GM06990 (cell line): ENCODE results near the gene SYT2.

Experiments
- DNase-seq: peaks from one replicate; pipeline ENCODE4 v3.0.0-alpha.2; 2011; ENCODE audit not compliant: insufficient read length; ENCODE audit errors: extremely low read depth
- H3K27me3 ChIP-seq: replicated peaks from 2 replicates; pipeline ENCODE4 v1.6.0; 2011; ENCODE audit warnings: low read length; ENCODE audit not compliant: control insufficient read depth, insufficient read depth
- H3K36me3 ChIP-seq: 2 replicates; pipeline ENCODE4 v1.5.1; 2011; ENCODE audit warnings: low read length; ENCODE audit not compliant: control insufficient read depth, insufficient read depth
- H3K4me3 ChIP-seq: replicated peaks from 2 replicates; pipeline ENCODE4 v1.5.1; 2011; ENCODE audit warnings: low read depth, mild to moderate bottlenecking, control low read depth, low read length
- TF ChIP-seq, protein P1 (sequence below): IDR thresholded peaks from 2 replicates; pipeline ENCODE4 v1.5.1; 2011; ENCODE audit warnings: low read length, control low read depth, mild to moderate bottlenecking, inconsistent platforms; ENCODE audit not compliant: insufficient read depth, poor library complexity, severe bottlenecking

SYT2 gene

DNA sequence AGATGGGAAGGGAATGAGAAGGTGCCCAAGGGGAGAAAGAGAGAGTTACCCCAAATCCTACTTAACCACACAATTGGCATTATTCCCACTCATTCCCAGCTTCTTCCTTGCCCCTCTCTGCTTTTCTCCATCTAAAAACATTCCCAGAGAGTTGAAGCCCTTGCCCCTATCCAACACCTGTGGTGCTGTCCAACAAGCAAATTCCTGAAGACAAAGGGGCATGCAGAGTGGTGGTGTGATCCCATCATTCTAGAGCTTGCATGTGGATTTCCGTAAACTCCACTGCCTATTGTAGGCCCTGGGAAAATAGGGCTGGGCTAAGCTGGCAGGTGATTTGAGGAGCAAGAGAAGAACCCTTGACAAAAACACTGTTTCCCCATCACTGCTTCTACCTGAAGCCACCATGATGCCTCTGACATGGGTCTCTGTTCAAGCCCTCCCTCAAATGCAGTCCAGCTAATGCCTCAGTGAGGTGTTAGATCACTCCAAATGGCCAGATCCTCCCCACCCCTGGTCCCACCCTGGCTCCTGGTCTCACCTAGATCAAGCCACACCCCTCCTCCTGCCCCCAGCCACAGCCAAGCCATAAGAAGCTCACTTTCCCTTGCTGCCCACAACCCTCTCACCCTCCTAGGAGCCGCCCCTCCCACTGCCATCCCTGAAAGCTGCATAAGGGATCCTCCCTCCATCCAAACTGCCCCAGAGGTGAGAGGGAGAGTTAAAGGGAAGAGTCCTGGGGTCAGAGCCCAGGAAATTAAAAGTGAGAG lies 29.5 kb downstream of the SYT2 start:
- H3K27me3 ChIP-seq = peaks cover 2% of the 10 kb centered on the region
- DNase-seq = no peak
- TF ChIP-seq, protein P1, sequence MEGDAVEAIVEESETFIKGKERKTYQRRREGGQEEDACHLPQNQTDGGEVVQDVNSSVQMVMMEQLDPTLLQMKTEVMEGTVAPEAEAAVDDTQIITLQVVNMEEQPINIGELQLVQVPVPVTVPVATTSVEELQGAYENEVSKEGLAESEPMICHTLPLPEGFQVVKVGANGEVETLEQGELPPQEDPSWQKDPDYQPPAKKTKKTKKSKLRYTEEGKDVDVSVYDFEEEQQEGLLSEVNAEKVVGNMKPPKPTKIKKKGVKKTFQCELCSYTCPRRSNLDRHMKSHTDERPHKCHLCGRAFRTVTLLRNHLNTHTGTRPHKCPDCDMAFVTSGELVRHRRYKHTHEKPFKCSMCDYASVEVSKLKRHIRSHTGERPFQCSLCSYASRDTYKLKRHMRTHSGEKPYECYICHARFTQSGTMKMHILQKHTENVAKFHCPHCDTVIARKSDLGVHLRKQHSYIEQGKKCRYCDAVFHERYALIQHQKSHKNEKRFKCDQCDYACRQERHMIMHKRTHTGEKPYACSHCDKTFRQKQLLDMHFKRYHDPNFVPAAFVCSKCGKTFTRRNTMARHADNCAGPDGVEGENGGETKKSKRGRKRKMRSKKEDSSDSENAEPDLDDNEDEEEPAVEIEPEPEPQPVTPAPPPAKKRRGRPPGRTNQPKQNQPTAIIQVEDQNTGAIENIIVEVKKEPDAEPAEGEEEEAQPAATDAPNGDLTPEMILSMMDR = no peak
- H3K4me3 ChIP-seq = no peak overlapping the region
- no peaks in the 10 kb centered on the region for H3K36me3 ChIP-seq

DNA sequence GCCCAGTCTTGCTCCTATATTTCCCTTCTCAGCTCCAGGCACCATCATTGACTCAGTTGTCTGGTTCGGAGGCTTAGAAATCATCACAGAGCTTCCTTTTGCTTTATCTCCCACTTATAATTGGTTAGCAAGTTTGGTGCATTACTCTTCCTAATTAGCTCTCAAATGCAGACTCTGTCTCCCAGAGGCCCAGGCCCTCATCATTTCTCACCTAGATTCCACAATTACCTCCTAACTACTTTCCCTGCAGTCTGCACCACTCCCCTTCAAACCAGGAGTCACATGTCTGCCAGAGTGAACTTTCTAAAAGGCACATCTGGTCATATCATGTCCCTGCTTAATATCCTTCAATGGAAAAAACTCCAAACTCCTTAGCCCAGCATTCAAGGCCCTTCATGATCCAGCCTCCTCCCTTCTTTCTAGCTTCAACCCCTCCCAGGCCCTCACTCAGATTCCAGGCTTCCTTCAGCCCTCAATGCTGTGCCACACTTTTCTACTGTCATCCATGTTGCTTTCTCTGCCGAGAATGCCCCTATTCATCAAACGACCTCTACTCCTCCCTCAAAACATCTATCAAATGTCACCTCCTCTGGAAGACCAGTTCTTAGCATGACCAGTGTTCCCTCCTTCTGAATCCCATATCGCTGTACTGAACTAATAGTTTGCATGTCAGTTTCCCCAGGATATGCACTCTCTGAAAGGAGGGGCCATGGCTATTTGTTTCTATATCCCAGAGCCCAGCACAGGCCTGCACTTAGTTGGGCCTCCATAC lies 30.7 kb downstream of the SYT2 start:
- Histone ChIP-seq H3K36me3 (no peaks in the 10 kb centered on the region), H3K4me3 (no peak overlapping the region), H3K27me3 (peaks cover 2% of the 10 kb centered on the region; the same call in 1 of the 2 replicates)
- DNase-seq = no peak
- TF ChIP-seq, protein P1 = no peak

DNA sequence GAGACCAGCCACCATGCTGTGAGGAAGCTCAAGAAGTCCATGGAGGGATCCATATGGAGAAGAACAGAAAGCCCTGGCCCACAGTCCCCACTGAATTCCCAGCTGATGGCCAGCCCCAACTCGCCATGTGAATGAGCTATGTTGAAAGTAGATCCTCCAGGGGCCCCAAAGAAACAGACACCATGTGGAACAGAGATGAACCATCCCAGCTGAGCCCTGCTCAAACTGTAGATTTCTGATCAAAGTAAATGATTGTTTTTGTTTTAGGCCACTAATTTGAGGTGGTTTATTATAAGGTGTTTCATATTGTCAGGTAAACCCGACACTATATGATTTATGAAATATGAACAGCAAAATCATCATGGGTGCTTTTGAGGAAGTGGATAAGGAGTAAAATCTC lies 32.8 kb downstream of the SYT2 start:
- TF ChIP-seq, protein P1 = no peak
- peaks cover 2% of the 10 kb centered on the region; the same call in 1 of the 2 replicates for H3K27me3 ChIP-seq
- no peak overlapping the region for H3K4me3 ChIP-seq
- DNase-seq = no peak
- H3K36me3 ChIP-seq = no peaks in the 10 kb centered on the region

DNA sequence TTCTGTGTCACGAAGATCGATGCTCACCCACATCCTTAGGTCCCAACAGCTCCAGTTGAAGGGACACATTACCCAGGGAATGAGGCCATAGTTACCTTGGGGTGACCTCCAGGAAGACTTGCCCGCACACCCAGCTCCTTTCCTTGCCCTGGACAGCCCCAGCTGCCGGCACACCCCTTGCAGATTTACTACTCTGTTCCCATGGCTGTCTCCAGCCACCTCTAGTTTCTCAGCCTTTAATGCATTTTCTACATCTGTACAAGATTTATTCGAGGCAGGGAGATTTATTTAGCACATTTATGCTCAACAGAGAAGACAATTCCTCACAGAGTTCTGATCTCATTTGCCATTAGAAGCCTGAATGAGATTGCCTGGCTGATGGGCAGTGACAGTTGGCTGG lies 36.7 kb downstream of the SYT2 start:
- no peak for DNase-seq
- Histone ChIP-seq H3K4me3 (no peak overlapping the region), H3K36me3 (no peaks in the 10 kb centered on the region), H3K27me3 (no peaks in the 10 kb centered on the region; the same call in 1 of the 2 replicates)
- TF ChIP-seq, protein P1 = no peak

DNA sequence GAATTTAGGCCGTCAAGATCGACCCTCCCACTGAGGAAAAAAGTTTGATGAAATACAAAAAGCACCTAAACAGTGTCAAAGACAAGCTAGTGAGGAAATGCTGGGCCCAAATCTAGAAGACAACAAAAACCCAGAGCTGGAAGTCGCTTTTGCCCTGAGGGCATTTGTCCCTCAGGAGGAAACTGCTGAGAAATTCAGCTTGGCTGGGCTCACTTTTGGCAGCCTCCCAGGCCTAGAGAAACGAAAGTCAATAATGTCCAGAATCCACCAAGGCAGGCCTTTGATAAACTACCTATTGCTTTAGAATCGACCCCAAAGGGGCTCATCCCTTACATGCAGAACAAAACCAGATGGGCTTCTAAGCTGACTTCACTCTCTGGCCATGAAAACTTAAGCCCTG lies 38.9 kb downstream of the SYT2 start:
- H3K4me3 ChIP-seq = no peak overlapping the region
- TF ChIP-seq, protein P1 = no peak
- no peaks in the 10 kb centered on the region for H3K36me3 ChIP-seq
- DNase-seq = no peak
- no peaks in the 10 kb centered on the region; the same call in 1 of the 2 replicates for H3K27me3 ChIP-seq
